HG03460 (cell line): ENCODE measurements around the gene IL22RA1.

Source experiments
- ATAC-seq: cut with Tn5 transposase; IDR thresholded peaks from one replicate; pipeline ENCODE4 v1.9.1; 2021; ENCODE audit not compliant: unreplicated experiment

Gene IL22RA1

DNA sequence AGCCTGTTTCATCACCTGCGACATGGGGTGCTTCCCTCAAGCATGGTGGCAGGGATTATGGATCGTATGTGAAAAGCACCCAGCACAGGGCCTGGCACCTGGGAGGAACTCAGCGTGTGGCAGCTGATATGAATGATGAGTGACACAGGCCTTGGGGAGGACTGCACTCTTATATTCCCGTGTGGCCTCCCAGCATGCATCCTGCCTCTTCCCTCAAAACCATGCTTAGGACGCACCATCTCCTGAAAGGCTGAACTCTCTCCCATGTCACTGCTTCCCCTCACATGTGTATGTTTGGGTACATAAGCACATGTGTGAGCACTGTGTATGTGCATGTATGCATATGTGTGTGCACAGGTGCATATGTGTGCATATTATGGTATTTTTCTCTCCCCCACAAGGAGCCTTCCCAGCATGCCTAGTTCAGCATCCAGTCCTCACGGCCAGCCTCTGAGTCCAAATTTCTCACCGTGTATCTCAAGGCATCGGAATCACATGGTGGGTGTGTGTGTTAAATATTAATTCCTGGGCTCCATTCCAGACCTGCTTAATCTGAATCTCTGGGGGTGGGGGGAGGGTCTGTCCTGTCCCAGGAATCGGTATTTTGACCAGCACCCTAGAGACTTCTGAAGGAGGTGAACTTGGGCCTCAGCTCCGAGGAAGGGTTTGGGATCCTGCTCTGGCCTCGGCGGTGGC lies 43.8 kb downstream of the IL22RA1 start:
- ATAC-seq, result no peak

DNA sequence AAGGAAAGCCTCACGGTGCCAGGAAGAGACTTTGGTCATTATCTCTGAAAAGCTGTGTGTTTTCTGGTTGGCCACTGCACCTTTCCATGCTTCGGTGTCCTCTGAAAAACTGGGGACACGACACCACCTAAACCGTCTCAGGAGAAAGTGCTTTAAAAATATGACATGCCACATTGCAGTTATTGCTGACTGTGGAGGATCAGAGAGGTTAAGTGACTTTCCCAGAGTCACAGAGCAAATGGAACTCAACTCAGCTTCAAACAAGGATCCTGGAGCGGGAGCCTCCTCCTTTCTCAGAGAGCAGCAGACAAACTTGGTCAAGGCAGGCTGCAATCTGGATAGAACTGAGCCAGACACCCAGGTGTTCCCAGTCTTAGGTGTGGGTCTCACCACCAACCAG lies 44.8 kb downstream of the IL22RA1 start:
- no peak for ATAC-seq

DNA sequence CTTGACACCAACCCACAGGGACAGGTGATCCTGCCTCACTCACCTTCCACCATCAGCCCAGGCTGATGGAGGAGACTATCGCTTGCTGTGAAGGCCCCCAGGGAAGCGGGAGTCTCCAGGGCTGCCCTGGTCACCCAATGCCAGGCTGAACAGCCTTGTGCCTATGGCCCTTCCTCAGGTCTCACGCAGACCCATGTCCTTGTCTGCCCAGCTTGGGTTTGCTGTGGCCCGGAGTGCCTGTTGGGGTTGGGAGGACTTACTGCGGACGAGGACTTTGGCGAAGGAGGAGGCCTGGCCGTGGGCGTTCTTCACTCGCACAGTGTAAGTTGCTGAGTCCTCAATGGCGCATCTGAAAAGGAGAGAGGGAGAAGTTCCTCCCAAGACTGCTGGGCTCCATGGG lies 45.3 kb downstream of the IL22RA1 start:
- ATAC-seq, result no peak

DNA sequence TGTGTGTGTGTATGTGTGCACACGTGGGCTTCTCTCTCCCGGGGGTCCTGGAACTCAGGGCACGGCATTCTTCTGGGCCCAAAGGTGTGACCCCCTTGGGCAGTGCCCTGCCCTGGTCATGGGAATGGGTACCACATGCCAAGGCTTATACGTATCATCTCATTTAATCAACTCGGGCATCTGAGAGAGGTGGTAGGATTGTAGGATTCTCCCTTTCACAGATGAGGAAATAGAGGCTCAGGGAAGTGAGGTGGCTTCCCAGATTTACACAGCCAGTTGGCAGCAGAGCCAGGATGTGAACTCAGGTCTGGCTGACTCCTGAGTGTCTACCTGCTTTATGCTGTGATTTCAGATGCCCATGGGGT lies 46.2 kb downstream of the IL22RA1 start:
- ATAC-seq, result no peak

DNA sequence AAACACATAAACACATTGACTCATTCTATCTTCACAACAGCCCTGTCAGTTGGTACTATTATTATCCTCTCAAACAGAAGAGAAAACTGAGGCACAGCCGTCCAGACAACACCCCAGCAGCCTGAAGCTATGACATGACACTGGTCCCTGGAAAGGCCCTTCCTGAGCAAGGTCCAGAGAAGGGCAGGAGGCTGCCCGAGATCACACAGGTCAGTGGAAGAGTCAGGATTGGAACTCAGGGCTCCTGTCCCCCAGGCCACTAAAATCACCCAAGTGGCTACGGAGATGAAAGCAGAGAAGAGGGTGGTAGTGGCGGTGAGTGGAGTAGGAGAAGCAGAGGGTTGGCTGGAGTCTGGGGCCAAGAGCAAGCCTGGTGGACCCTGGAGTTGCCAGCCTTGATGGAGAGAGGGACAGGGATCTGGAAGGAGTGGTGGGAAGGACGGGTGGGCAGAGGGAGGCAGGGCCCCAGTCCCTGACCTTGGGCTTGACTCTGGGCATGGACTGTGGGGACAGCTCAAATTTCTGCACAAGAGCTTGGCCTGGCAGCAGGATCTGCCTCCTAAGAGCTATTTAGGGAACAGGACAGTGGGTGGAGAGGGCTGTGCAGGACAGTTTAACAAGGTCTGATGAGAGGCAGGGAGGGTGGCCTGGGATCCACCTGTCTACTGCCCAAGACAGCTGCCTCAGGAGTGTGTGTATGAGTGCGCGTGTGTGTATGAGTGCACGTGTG lies 46.8 kb downstream of the IL22RA1 start:
- ATAC-seq, result no peak

DNA sequence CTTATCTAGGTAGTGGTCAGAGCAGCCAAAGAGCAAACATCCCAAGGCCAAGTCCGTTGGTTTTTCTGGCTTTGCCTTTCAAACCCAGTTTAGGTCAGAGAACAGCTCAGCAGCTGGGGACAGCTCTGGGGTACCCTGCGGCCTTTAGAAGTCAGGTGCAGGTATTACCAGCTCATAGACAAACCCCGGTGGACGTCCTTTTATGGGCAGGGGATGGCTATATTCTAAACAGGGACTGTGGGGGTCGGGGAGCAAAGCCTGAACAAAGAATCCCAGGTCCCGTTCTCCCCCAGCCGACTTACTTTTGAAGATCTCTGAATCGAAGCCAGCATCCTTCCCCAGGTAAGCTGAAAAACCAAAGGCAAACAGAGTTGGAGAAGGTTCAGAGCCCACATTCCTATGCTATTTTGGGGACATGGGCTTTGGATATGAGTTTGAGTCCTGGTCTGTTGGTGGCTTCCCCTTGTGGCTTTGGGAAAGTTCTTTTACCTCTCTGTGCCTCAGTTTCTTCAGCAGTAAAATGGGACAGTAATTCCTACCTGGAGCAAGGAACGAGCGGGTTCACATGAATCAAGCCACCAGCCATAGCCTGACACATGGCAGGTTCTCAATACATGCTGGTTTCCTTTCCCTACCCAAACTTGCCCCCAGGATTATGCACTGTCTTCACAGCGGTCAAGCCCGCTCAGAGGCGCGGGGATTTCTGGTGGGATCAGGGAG lies 47.6 kb downstream of the IL22RA1 start:
- ATAC-seq, result no peak

DNA sequence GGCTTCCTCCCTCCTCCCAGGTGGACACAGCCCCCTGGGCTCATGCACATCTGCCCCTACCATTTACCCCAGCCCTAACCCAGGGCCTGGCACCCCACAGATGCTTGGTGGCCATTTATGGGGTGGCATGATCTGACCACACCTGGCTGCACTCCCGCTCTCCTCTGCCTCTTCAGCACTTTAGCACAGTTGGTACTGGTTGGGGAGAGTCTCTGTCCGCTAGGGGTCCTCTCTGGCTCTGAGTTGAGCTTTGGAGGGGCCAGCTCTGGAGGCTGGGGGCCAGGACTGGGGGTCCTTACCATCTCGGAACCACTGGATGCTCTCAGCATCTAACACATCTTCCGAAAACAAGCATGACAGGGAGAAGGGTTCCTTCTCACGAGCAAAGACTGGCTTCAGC lies 48.4 kb downstream of the IL22RA1 start:
- ATAC-seq, result no peak

DNA sequence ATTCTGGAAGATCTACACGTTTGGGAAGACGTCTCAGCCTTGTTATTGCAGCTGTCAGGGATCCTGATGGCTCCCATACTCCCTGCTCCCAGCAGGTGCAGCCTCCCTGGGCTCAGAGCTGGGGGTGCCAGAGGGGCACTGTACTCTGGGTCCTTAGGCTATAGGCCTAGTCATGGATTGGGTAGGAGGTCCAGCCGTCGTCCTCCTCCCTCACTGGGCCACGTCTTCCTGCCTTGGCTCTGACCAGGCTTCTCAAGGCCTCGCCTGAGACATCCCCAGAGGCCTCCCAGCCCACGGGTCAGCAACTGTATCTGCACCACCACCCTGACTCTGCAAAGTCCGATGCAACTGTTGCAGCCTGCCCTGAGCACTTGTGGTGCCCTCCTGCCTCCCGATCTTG lies 49.2 kb downstream of the IL22RA1 start:
- ATAC-seq, result no peak

DNA sequence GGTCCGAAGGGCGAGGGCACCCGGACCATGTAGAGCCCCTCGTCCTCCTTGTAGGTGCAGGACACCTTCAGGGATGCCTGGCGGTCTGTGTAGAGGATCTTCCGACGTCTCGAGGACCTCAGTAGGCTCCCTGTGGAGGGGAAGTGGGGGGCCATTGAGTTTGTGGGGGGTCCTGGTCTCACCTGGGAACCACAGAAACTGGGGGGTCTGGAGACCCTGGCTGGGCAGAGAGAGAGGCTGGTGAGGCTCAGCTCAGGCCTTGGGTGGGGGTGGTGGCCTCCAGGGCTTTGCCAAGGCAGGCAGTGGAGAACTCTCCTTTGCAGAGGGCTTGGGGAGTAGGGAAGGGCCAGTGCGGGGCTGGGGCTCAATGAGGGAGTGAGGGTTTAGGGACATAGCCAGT lies 50.0 kb downstream of the IL22RA1 start:
- no peak for ATAC-seq

DNA sequence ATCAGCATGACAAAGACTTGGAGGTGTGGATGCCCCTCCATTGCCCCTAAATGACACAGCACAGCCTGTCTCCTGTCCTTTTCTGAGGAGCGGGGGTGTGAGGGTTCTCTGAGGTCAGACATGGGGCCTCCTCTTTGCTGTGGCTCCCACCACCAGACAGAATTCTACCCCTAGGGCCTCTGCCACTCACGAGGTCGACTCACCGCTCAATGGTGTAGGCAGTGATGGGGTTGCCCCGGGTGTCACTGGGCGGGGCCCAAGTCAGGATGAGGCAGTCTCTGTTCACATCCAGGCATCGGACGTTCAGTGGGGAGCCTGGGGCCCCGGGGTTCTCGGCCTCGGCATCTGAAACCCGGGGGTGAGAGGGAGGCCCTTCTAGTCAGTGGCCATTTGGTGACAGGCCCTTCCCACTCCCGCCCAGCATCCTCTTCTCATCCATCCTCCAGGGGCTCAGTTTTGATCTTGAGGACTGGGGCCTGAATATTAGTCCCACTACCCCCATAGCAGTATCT lies 50.9 kb downstream of the IL22RA1 start:
- ATAC-seq, result no peak

DNA sequence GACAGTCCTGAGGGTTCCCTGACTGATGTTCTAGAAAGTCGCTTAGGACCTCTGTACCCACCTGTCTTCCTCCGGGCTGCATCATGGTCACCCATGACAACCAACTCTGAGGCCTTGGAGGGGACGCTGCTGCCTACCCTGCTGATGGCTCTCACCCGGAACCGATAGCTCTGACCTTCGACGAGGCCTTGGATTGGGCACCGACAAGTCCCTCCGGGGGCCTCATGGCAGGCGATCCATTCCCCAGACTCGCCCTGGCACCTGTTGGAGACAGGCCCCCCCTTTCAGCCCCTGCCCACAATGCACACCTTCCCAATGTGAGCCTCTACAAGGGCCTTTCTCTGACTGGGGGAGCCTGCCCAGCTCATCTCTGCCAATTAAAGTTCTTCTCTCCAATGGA lies 52.2 kb downstream of the IL22RA1 start:
- no peak for ATAC-seq

DNA sequence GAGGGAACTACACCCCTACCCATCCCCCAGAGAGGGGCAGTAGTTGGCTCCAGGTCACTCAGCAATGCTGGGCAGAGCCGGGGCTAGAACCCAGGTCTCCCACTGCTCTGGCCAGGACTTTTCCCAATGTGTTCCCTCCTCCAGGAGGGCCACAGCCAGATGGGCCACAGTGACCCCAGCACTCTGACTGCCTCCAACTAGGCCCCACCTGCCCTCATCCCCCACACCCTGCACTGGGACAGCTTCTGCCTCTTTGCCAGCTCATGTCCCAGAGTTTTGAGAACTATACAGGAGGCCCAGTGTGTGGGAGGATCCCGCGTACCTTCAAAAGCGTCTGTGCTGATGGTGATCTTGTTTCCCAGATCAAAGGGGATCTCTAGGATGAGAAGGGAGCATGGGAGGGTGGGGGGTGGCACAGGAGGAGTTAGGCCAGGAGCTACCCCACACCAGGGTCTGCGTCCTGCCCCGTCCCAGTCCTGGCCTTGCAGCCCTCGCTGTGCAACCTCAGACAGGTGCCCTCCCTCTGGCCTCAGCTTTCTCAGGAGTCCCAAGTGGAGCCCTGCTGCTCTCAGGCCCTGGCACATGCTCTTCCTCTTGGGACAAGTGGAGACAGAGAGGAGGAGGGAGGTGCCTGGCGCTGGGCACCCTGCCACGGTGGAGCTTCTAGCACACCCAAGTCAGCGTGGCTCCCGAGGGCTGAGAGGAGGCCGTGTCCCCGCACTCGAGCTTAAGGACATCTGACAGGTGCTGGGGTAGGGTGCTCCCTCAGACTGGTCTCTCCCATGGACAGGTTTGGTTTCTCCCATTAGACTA lies 53.0 kb downstream of the IL22RA1 start:
- no peak for ATAC-seq

DNA sequence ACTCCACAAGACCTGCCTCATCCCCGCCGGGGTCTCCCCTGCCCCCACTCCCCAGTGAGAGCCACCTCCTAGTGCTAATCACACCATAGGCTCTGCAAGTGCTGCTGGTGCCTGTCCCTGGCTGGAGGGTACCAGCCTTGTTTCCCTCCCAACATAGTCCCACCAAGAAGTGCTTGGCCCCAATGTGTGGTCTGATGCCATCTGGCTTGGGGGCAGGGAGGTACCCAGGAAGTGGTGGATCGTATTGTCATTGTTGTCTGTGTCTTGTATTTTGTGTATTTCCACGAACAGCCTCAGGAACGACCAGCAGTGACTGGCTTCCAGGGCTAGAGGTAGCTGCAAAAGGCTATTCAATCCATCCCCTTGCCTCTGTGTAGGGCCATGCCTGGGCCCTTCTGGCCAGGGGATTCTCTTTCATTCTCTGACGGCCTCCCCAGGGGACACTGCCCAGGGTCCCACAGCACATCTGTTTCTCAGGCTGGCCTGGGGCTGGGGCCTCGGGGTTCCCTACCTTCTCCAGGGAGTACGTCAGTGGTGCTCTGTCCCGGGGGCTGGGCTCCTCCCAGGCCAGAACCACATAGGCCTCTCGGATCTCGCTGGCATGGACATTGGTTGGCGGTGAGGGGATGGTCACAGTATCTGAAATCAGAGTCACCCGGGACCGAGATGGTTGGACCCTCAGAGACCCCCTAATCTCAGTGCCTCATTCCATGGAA lies 53.8 kb downstream of the IL22RA1 start:
- no peak for ATAC-seq

DNA sequence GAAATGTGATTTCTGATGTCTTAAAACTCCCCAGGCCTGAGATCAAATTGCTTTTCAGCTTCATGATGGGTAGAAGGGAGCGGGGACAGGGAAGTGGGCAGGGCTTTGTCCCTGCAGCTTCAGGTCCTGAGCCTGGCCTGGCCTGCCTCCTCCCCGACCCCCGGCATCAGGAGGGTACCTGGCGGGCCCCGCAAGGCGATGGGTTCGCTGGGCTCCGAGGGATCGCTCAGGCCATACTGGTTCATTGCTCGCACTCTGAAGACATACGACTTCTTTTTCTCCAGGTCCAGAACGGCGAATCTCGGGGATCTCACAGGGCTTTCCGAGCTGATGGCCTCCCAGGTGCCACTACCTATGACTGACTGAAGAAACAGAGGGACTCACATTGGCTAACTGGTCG lies 56.5 kb downstream of the IL22RA1 start:
- no peak for ATAC-seq

DNA sequence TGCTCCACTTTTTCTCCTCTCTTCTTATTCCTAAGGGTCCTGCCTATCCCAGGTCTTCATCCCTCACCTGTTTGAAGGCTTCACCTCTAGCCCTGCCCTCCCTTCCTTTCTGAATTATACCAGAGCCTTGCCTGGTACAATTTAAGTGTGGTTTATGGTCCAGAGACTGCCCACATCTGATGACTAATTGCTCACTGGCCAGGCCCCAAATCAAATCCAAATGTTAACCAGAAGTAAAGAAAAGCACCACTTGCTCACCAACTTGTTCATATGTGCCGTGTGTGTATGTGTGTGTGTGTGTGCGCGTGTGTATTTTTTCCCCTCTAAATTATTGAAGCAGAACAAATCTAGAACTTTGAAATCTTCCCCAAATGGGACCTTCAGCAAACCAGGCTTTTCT lies 57.4 kb downstream of the IL22RA1 start:
- ATAC-seq, result no peak

DNA sequence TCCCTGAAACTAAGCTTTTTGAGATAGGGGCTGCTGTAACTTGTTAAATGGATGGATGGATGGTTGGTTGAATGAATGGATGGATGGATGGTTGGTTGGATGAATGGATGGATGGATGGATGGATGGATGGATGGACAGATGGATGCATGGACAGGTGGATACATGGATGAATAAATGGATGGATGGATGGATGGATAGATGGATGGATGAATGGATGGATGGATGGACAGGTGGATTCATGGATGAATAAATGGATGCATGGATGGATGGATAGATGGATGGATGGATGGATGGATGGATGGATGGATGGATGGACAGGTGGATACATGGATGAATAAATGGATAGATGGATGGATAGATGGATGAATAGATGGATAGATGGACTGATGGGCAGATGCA lies 57.9 kb downstream of the IL22RA1 start:
- no peak for ATAC-seq

DNA sequence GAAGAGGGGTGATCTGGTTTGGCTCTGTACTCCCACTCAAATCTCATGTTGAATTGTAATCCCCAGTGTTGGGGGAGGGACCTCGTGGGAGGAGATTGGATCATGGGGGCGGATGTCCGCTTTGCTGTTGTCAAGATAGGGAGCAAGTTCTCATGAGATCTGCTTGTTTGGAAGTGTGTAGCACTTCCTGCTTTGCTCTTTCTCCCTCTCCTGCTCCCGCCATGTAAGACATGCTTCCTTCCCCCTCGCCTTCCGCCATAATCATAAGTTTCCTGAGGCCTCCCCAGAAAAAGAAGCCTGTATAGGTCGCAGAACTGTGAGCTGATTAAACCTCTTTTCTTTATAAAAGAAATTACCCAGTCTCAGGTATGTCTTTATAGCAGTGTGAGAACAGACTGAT lies 58.9 kb downstream of the IL22RA1 start:
- ATAC-seq, result no peak

DNA sequence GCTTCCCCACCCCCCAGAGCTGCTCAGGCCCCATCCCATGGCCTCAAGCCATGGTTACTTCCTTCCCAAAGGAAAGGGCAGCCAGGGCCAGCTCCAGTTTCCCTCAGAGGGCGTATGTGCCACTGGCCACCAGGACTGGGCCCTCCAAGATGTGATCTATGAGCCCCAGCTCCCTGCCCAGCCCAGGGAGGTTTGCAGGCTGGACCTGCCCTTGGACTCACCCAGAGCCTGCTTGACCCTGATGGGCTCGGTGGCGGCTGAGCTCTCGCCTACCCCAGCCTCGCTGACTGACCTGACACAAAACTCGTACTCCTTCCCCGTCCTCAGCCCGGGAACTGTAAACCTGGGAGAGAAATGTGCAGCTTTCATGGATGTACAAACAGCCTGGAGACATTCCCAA lies 60.6 kb downstream of the IL22RA1 start:
- no peak for ATAC-seq

DNA sequence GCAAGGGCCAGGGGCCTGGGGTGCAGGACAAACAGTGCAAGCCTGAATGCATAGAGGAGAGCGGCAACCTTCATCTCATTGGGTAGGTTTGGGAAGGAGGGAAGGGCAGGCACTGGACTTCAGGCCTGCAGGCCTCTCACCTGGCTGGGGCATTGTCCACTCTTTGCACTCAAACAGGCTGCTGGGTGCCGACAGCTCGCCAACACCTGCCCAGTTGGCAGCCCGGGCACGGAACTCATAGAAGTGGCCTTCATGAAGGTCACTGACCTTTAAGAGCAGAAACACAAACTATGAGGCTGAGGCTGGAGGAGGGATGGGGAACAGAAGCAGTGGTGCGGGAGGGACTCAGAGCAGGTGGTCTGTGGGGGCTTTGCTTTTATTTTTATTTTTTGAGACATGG lies 61.8 kb downstream of the IL22RA1 start:
- no peak for ATAC-seq

DNA sequence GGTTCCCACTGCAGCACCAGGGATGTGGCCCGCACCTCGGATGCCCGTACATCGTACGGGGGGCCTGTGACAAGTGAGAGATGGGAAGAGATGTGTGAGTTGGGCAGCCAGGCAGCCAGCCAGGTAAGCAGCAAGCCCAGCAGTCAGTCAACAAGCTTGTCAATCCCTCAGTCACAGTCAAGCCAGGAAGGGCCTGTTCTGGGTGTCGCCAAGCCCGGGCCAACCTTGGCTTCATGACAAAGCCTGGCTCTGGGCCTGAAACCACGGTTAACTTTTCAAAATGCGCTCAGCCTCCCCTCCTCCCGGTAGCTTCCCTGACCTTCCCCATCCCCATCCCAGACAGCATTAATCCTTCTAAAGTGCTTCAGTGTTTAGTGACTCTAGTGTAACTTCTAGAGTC lies 62.8 kb downstream of the IL22RA1 start:
- no peak for ATAC-seq
